CD14-positive monocyte (primary cell): Measurements from ENCODE around the gene MBP. TPM values are rescaled to one million over a fixed set of nuclear protein-coding genes. Genes with fewer than 3 reads are reported as not detected.

Experiments used
- DNase-seq, 3 donors: peaks; one replicate each; pipeline ENCODE4 v3.0.0-alpha.2; 2011 to 2022
- H2AFZ ChIP-seq: 2 replicates; pipeline ENCODE4 v1.6.0; 2012; ENCODE audit warnings: mild to moderate bottlenecking, low read depth, low read length, inconsistent platforms; ENCODE audit not compliant: insufficient read depth, poor library complexity, severe bottlenecking
- H3K27ac ChIP-seq, 2 donors: 1 replicate in 1 of 2; 2 replicates in 1 of 2; pipeline ENCODE4 v1.5.1; 2012 to 2013; ENCODE audit warnings: low read length in 2 of 2, control low read depth in 1 of 2, inconsistent platforms in 1 of 2, low read depth in 1 of 2, mild to moderate bottlenecking in 1 of 2
- H3K27me3 ChIP-seq, 2 donors: one replicate each; pipeline versions ENCODE4 v1.6.0 to v1.6.1; 2011 to 2013; ENCODE audit warnings: low read length in 2 of 2; ENCODE audit not compliant: control insufficient read depth in 2 of 2, insufficient read depth in 2 of 2
- H3K36me3 ChIP-seq, 2 donors: replicated peaks in 1 of 2; 1 replicate in 1 of 2; 2 replicates in 1 of 2; pipeline versions ENCODE4 v1.5.1 to v1.6.1; 2012 to 2013; ENCODE audit warnings: low read length in 2 of 2, control low read depth in 1 of 2, inconsistent platforms in 1 of 2, mild to moderate bottlenecking in 1 of 2; ENCODE audit not compliant: insufficient read depth in 2 of 2, control insufficient read depth in 1 of 2
- H3K4me1 ChIP-seq, 2 donors: 1 replicate in 1 of 2; 2 replicates in 1 of 2; pipeline versions ENCODE4 v1.5.1 to v1.6.1; 2012 to 2013; ENCODE audit warnings: low read length in 2 of 2, control low read depth in 1 of 2, inconsistent platforms in 1 of 2, mild to moderate bottlenecking in 1 of 2, moderate library complexity in 1 of 2; ENCODE audit not compliant: insufficient read depth in 2 of 2, control insufficient read depth in 1 of 2
- H3K4me2 ChIP-seq: replicated peaks from 2 replicates; pipeline ENCODE3; 2012; ENCODE audit warnings: low read length, moderate library complexity, mild to moderate bottlenecking; ENCODE audit not compliant: poor library complexity, severe bottlenecking; ENCODE audit errors: extremely low read depth
- H3K4me3 ChIP-seq, 3 experiments: fragments of 200-600 bp in 1 of 3; sonication (generic) in 1 of 3; replicated peaks in 1 of 3; 1 replicate in 2 of 3; 2 replicates in 1 of 3; pipeline ENCODE4 v1.5.1; 2011 to 2013; ENCODE audit warnings: low read length in 3 of 3, mild to moderate bottlenecking in 3 of 3, control low read depth in 2 of 3, low read depth in 2 of 3, inconsistent platforms in 1 of 3, moderate library complexity in 1 of 3
- H3K79me2 ChIP-seq: 2 replicates; pipeline ENCODE4 v1.6.0; 2012; ENCODE audit warnings: mild to moderate bottlenecking, control low read depth, inconsistent platforms, low read length, moderate library complexity; ENCODE audit not compliant: insufficient read depth
- H3K9ac ChIP-seq: 2 replicates; pipeline ENCODE4 v1.6.0; 2017; ENCODE audit warnings: low read length, mild to moderate bottlenecking; ENCODE audit not compliant: insufficient read depth, poor library complexity, severe bottlenecking
- H3K9me3 ChIP-seq, 2 donors: replicated peaks in 1 of 2; 1 replicate in 1 of 2; 2 replicates in 1 of 2; pipeline versions ENCODE4 v1.5.1 to v1.6.1; 2012 to 2013; ENCODE audit warnings: low read length in 2 of 2, control low read depth in 1 of 2; ENCODE audit not compliant: control insufficient read depth in 1 of 2, insufficient read depth in 1 of 2
- H4K20me1 ChIP-seq: 2 replicates; pipeline ENCODE4 v1.6.0; 2012; ENCODE audit warnings: mild to moderate bottlenecking, low read length, control low read depth, moderate library complexity; ENCODE audit not compliant: insufficient read depth
- H3K27ac Mint-ChIP-seq, 7 donors: one replicate each; pipeline ENCODE4 v1.8.0; 2020; ENCODE audit warnings: mild to moderate bottlenecking in 7 of 7, mixed read lengths in 7 of 7, moderate library complexity in 6 of 7, inconsistent platforms in 2 of 7
- H3K27me3 Mint-ChIP-seq, 3 donors: one replicate each; pipeline ENCODE4 v1.8.0; 2021 to 2022; ENCODE audit warnings: low read depth in 3 of 3, mild to moderate bottlenecking in 3 of 3, mixed read lengths in 3 of 3, moderate library complexity in 3 of 3, inconsistent platforms in 1 of 3
- H3K36me3 Mint-ChIP-seq, 2 donors: one replicate each; pipeline ENCODE4 v1.8.0; 2020; ENCODE audit warnings: mixed read lengths in 2 of 2, inconsistent platforms in 1 of 2, mild to moderate bottlenecking in 1 of 2
- H3K4me1 Mint-ChIP-seq: one replicate; pipeline ENCODE4 v1.8.0; 2020; ENCODE audit warnings: mild to moderate bottlenecking, mixed read lengths
- H3K4me3 Mint-ChIP-seq, 2 donors: one replicate each; pipeline ENCODE4 v1.8.0; 2020; ENCODE audit warnings: mild to moderate bottlenecking in 2 of 2, mixed read lengths in 2 of 2, moderate library complexity in 1 of 2
- H3K9me3 Mint-ChIP-seq, 7 donors: one replicate each; pipeline ENCODE4 v1.8.0; 2020 to 2022; ENCODE audit warnings: mixed read lengths in 7 of 7, mild to moderate bottlenecking in 6 of 7, moderate library complexity in 6 of 7, inconsistent platforms in 2 of 7
- CTCF ChIP-seq: fragments of 200-600 bp; IDR thresholded peaks from one replicate; pipeline ENCODE4 v1.8.0; 2022; ENCODE audit warnings: antibody characterized with exemption, mild to moderate bottlenecking
- WGBS: methylation state at CpG from one replicate; pipeline ENCODE4 v1.1.5; 2013; ENCODE audit warnings: missing lambda C conversion rate; ENCODE audit not compliant: insufficient coverage; 5-methylcytosine and 5-hydroxymethylcytosine counted together
- intact Hi-C, 2 donors: fragments of 100-400 bp; cut with micrococcal nuclease; formaldehyde crosslinking; loops; one replicate each; pipeline versions ENCODE4 v1.15.0 to v1.15.1; 2023
- polyA plus RNA-seq, 3 donors: library from polyadenylated mRNA; depleted of rRNA in 1 of 3; unstranded in 2 of 3; stranded (reverse) in 1 of 3; fragments of 300-500 nt in 2 of 3; fragments of >200 nt in 1 of 3; fragmentation: Illumina TruSeq in 2 of 3; gene quantifications; 1 replicate in 2 of 3; 2 replicates in 1 of 3; pipeline ENCODE4 v1.2.3, GENCODE V29; 2012 to 2021

Gene MBP
- polyA plus RNA-seq, 3 donors = 47.7 to 81.0 (median 50.4) TPM

DNA sequence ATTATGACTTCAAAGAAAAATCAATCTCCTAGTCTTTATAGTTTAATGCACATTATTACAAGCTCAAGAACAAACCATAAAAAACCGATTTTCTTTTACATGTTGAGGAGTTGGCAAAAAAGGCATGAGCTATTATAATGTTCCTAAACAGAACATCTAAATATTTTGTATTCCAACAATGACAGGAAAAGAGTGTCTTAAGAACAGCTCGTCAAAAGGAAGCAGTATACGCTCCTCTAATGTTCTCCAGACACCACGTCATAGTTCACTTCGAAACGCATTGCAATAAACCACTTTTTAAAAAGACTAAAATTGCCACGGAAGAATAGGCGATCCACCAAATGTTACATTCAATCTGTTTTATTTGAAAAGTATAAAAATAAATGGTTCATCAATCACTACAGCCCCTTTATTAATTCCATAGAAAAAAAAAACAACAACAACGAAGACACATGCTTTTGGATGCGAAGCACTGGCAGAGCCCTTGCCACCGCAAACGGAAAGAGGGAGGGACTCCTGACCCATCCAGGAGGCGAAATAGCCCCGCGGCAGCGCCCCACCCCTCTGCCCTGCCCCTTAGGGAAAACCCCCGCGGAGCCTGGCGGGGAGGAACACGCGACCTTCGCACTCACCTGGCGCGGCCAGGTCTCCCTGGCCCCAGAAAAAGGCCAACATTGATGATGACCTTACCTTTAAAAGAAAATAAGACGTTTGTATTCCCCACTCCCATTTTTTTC, 45.8 kb downstream of the MBP start:
- peaks cover 51% of the 10 kb centered on the region for H3K4me1 Mint-ChIP-seq

DNA sequence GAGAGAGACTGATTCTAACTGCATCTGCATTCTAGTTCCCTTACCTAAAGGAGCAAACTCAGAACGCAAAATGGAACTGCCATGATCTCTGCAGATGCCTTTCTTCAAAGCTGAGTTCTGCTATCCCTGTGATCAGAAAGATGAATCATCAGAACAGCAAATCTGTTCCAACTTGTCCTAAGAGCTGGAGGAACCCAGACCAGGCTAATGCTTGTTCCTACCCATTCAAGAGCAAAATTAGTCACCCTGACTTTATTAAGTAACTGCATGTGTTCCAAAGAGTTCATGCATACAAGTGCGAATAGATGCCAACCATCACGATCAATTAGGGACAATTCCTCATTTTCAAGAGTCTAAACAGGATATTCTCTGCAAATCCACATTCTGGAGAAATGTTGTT, 46.5 kb downstream of the MBP start:
- 83% methylated on average over 3 of the region's 3 CpGs for WGBS
- H3K79me2 ChIP-seq = peaks cover 93% of the 10 kb centered on the region
- intact Hi-C loops = no loop called here
- no peaks in the 10 kb centered on the region for H3K9me3 ChIP-seq
- H3K36me3 ChIP-seq = peaks cover 14 to 45% of the 10 kb centered on the region in 2 donors
- peaks cover 5% of the 10 kb centered on the region for H4K20me1 ChIP-seq
- Mint-ChIP-seq H3K27me3 (peaks cover 0 to 2% (median under 1%) of the 10 kb centered on the region in 3 donors), H3K27ac (peak overlapping the region in 6 of 7 donors; percentile 35 to 81 (median 71)), H3K4me3 (no peak overlapping the region), H3K9me3 (peaks cover 0 to 5% (median 0%) of the 10 kb centered on the region in 7 donors), H3K36me3 (peaks cover 57 to 63% of the 10 kb centered on the region in 2 donors), H3K4me1 (peaks cover 58% of the 10 kb centered on the region)
- no peak overlapping the region for H3K4me2 ChIP-seq
- no peak overlapping the region for H2AFZ ChIP-seq
- DNase-seq = peak in 2 of 3 donors; percentile 81 to 82
- no peaks in the 10 kb centered on the region for H3K27me3 ChIP-seq
- H3K9ac ChIP-seq = no peak overlapping the region
- H3K4me3 ChIP-seq = no peak overlapping the region
- no peak for TF ChIP-seq CTCF
- peak overlapping the region in 1 of 2 donors; percentile 54 for H3K27ac ChIP-seq
- peaks cover 47 to 50% of the 10 kb centered on the region in 2 donors for H3K4me1 ChIP-seq

More for the DNA sequence above, 45.8 kb downstream of the MBP start:
- H3K36me3 Mint-ChIP-seq = peaks cover 59 to 63% of the 10 kb centered on the region in 2 donors
- no peak overlapping the region for H3K4me3 Mint-ChIP-seq
- Histone ChIP-seq H3K9me3 (no peaks in the 10 kb centered on the region), H3K27ac (peak overlapping the region; percentile 19 to 54), H2AFZ (no peak overlapping the region), H3K27me3 (no peaks in the 10 kb centered on the region), H4K20me1 (peaks cover 5% of the 10 kb centered on the region), H3K9ac (no peak overlapping the region), H3K79me2 (peaks cover 97% of the 10 kb centered on the region), H3K4me3 (no peak overlapping the region), H3K36me3 (peaks cover 14 to 45% of the 10 kb centered on the region in 2 donors), H3K4me1 (peaks cover 42 to 43% of the 10 kb centered on the region in 2 donors), H3K4me2 (no peak overlapping the region)
- intact Hi-C loops = no loop called here
- WGBS = 49% methylated on average over 13 of the region's 25 CpGs
- peaks cover 0 to 2% (median 0%) of the 10 kb centered on the region in 3 donors for H3K27me3 Mint-ChIP-seq
- peaks cover 0 to 5% (median 0%) of the 10 kb centered on the region in 7 donors for H3K9me3 Mint-ChIP-seq
- DNase-seq = peak in 2 of 3 donors; percentile 29 to 41
- peak overlapping the region in 3 of 7 donors; percentile 43 to 74 (median 61) for H3K27ac Mint-ChIP-seq
- TF ChIP-seq CTCF = no peak
